A549 (cell line): ENCODE data around the gene TCP11.

Experiments
- CTCF ChIP-seq: fragments of >200 bp; sonication (Bioruptor Twin); formaldehyde crosslinking; IDR thresholded peaks from 3 replicates; pipeline ENCODE4 v1.5.1; 2016
- JUN ChIP-seq, 2 experiments: fragments of >200 bp; sonication (Bioruptor Twin); formaldehyde crosslinking; IDR thresholded peaks; 2 replicates in 1 of 2; 3 replicates in 1 of 2; pipeline ENCODE4 v1.6.1; 2016 to 2017
- JUNB ChIP-seq: fragments of >200 bp; sonication (Bioruptor Twin); formaldehyde crosslinking; IDR thresholded peaks from 2 replicates; pipeline ENCODE4 v1.6.1; 2016
- NR3C1 ChIP-seq: fragments of >200 bp; sonication (Bioruptor Twin); formaldehyde crosslinking; IDR thresholded peaks from 3 replicates; pipeline ENCODE4 v1.6.1; 2017
- POLR2A ChIP-seq: IDR thresholded peaks from 2 replicates; pipeline ENCODE4 v1.6.1; 2012; ENCODE audit warnings: mild to moderate bottlenecking, low read length

DNA sequence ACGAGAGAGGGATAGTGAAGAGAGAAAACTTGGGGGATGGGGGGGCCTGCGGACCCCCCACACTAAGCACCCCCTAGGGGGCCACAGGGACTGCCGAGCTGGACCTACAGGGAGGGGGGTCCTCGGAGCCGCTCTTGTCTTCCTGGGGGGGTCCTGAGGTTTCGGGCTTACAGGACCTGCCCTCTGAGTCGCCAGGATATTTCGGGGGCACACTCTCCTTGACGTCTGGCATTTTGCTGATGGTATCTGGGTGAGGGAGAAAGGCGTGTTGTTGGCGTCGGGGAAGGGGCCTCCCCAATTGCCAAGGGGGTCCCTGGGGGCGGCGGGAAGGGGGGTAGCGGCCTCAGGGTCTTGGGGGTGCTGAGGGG is 516 bp downstream of the TCP11 start:
- no peak for TF ChIP-seq POLR2A
- no peak for TF ChIP-seq CTCF
- TF ChIP-seq NR3C1: no peak
- no peak for TF ChIP-seq JUN (IDR thresholded peaks at IDR 0.05)
- TF ChIP-seq JUNB: no peak
